ENCODE results near the gene USP37. TPM values are rescaled to one million over a fixed set of nuclear protein-coding genes. Genes with fewer than 3 reads are reported as not detected.

Gene USP37, protein sequence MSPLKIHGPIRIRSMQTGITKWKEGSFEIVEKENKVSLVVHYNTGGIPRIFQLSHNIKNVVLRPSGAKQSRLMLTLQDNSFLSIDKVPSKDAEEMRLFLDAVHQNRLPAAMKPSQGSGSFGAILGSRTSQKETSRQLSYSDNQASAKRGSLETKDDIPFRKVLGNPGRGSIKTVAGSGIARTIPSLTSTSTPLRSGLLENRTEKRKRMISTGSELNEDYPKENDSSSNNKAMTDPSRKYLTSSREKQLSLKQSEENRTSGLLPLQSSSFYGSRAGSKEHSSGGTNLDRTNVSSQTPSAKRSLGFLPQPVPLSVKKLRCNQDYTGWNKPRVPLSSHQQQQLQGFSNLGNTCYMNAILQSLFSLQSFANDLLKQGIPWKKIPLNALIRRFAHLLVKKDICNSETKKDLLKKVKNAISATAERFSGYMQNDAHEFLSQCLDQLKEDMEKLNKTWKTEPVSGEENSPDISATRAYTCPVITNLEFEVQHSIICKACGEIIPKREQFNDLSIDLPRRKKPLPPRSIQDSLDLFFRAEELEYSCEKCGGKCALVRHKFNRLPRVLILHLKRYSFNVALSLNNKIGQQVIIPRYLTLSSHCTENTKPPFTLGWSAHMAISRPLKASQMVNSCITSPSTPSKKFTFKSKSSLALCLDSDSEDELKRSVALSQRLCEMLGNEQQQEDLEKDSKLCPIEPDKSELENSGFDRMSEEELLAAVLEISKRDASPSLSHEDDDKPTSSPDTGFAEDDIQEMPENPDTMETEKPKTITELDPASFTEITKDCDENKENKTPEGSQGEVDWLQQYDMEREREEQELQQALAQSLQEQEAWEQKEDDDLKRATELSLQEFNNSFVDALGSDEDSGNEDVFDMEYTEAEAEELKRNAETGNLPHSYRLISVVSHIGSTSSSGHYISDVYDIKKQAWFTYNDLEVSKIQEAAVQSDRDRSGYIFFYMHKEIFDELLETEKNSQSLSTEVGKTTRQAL
- 10 to 100 TPM in 1 of 4 donors, 1 to 10 TPM in 3; 6.7 to 15.0 (median 8.5) TPM for total RNA-seq

DNA sequence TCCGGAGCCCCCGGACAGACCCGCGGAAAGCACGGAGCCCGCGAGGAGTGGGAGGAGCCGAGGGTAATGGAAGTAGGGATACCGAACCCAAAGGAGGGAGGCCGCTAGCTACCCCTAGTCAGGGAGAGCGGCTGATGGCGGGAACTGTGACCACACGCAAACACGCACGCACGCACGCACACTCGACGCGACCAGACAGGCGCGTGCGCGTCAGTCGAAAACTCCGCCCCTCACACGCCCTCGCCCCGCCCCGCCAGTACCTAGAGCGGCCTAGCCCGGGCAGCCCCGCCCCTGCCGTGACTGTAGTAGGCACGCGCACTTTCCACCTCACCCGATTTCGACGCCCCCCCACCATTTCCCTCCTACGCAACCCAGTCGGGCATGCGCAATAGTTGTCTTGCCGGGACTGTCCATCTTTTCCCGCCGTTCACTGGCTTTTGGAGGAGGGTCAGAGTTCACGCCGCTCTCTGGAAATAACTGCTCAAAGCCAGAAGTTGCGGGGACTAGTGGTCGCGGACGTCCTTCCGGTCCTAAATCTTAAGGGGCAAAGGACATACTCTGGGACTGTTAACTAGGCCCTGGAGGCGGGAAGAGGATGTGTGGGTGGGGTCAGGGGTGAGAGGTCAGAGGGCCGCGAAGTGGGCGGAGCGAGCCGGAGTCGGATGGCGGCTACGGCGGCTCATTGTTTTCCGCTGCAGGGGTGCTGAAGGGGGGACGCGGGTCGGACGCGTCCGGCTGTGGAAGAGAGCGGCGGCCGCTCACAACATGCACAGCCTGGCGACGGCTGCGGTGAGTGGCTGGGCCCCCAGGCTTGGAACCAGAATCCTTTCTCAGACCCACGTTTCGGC, at the start of gene USP37, which contains the start of gene CNOT9:
Gene USP37 (minus strand): TSS at position 162 of the 848 bp plus-strand sequence. CDS start 9,698 bp downstream, outside the sequence.
Gene CNOT9 (plus strand): TSS at position 650 of the 848 bp plus-strand sequence. CDS start 116 bp downstream, at position 766.
- intact Hi-C loops (cut with DNase I) = loop anchor here (5.0 to 10.0 kb wide), 3 partner anchors 79 to 284 kb away; no protein-coding TSS in a partner anchor
- peak; percentile 100 for DNase-seq (ENCODE audit: extremely low spot score)
- peak; percentile 89 for TF ChIP-seq EP300 (IDR thresholded peaks at IDR 0.05)
- TF ChIP-seq POLR2AphosphoS5 (IDR thresholded peaks at IDR 0.05) = peak; percentile 88 to 95
- peak; percentile 46 for TF ChIP-seq POLR2A (IDR thresholded peaks at IDR 0.05; ENCODE audit: low read depth)
- no peak for TF ChIP-seq CTCF (IDR thresholded peaks at IDR 0.05)
- Histone ChIP-seq H3K4me3 (peak within 1 kb of the TSS; percentile 75 to 84 (median 78)), H3K4me1 (peaks cover 35 to 65% (median 46%) of the 10 kb centered on the region in 4 donors), H3K27me3 (no peaks in the 10 kb centered on the region), H3K36me3 (peaks cover 0 to 20% (median 0%) of the 10 kb centered on the region in 4 donors), H3K27ac (replicated peaks in 1 of 4) (peak within 1 kb of the TSS; percentile 90 to 95 (median 92)), H3K9me3 (no peaks in the 10 kb centered on the region)
- WGBS = under 1% methylated on average over 55 of the region's 77 CpGs

GRCh38 chr2:218615868-218616315, 47.7 kb upstream of the USP37 start:
- H3K36me3 ChIP-seq = peaks cover 0 to 9% (median 2%) of the 10 kb centered on the region in 4 donors
- peaks cover 0 to 18% (median 16%) of the 10 kb centered on the region in 4 donors for H3K4me1 ChIP-seq
- peak; percentile 61 for TF ChIP-seq POLR2AphosphoS5 (IDR thresholded peaks at IDR 0.05)
- no peak for TF ChIP-seq POLR2A (IDR thresholded peaks at IDR 0.05; ENCODE audit: low read depth)
- TF ChIP-seq EP300 (IDR thresholded peaks at IDR 0.05) = no peak
- TF ChIP-seq CTCF (IDR thresholded peaks at IDR 0.05) = no peak
- no peaks in the 10 kb centered on the region for H3K27me3 ChIP-seq
- WGBS = 56% methylated on average over 6 of the region's 6 CpGs
- DNase-seq (ENCODE audit: extremely low spot score) = no peak
- no peaks in the 10 kb centered on the region for H3K9me3 ChIP-seq
- H3K27ac ChIP-seq (replicated peaks in 1 of 4) = peak overlapping the region; percentile 73 to 85 (median 80)
- intact Hi-C loops (cut with DNase I) = no loop called here
- H3K4me3 ChIP-seq = no peak overlapping the region

GRCh38 chr2:218607436-218608115, 39.4 kb upstream of the USP37 start, which contains the start of gene PLCD4:
Gene PLCD4, plus strand, starts transcription at chr2:218607899. Its CDS starts 7,841 bp downstream, at chr2:218615740.
- peak within 1 kb of the TSS; percentile 39 to 46 (median 44) for H3K4me3 ChIP-seq
- H3K4me1 ChIP-seq = peaks cover 9 to 42% (median 28%) of the 10 kb centered on the region in 4 donors
- no peak for DNase-seq (ENCODE audit: extremely low spot score)
- no peak for TF ChIP-seq EP300 (IDR thresholded peaks at IDR 0.05)
- TF ChIP-seq CTCF (IDR thresholded peaks at IDR 0.05) = peak in 1 of 3 experiments; percentile 16
- peak; percentile 59 to 70 for TF ChIP-seq POLR2AphosphoS5 (IDR thresholded peaks at IDR 0.05)
- no peaks in the 10 kb centered on the region for H3K27me3 ChIP-seq
- no peaks in the 10 kb centered on the region for H3K36me3 ChIP-seq
- no peaks in the 10 kb centered on the region for H3K9me3 ChIP-seq
- 15% methylated on average over 8 of the region's 8 CpGs for WGBS
- intact Hi-C loops (cut with DNase I) = no loop called here
- H3K27ac ChIP-seq (replicated peaks in 1 of 4) = peak within 1 kb of the TSS; percentile 59 to 82 (median 74)

Data from esophagus muscularis mucosa (tissue), 4 donors.